Measurements from ENCODE around the gene C14orf180. TPM values are rescaled to one million over a fixed set of nuclear protein-coding genes. Genes with fewer than 3 reads are reported as not detected.

Gene C14orf180
- total and polyA plus RNA-seq, 2 of the 8 experiments (the other 6 are each of a cell fraction or from before 2014, with no cell fraction given), result not detected

DNA sequence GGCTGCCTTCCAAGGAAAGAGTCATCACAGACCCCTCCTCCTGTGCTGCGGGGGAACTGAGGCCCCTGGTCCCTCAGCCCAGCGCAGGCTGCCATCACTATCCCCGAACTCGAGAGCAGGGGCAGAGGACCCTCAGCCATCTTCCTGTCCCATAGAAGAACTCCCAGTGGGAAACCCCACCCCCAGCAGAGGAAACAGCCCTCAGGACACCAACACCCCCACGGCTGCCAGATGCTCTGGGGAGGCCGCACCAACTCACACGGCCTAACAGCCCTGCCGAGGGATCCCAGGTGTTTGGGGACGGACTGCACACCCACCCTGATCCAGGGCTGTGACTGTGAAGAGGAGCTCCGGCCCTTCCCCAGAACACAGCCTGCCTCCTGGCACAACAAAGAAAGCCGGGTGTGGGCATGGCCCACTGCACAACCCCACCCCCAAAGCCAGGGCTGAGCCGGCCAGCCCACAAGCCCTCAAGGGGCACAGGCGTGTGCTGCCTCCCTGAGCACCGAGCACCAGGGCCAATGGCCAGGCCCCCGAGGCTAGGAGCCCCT lies 16.3 kb upstream of the C14orf180 start (continued):
- TF ChIP-seq, protein P1, sequence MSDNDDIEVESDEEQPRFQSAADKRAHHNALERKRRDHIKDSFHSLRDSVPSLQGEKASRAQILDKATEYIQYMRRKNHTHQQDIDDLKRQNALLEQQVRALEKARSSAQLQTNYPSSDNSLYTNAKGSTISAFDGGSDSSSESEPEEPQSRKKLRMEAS (IDR thresholded peaks at IDR 0.05), result no peak
